ENCODE data around the gene CCNG2.

CCNG2 gene

GRCh38 chr4:77174426-77174825 lies 17.4 kb downstream of the CCNG2 start:
- H3K27ac ChIP-seq: no peak overlapping the region
- DNase-seq (ENCODE audit: low read depth, low spot score): no peak

DNA sequence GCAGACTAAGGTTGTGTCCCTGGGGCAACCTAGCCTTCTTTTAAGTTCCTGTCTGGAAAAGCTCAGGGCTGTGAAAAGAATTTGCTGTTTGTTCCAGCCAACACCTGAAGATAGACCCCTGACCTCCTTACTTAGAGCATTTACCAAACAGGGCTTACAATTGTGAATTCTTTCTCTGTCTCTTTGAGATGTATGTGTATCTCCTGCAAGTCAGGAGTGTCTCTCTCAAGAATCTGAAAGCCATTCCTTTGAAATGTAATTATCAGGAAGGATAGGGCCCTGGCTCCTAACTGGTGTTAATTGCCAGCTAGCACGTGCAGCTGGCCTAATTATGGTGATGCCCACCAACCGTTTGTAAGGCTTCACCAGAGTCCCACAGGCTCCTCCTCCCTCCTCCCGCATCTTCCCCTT lies 18.2 kb downstream of the CCNG2 start:
- DNase-seq (ENCODE audit: low read depth, low spot score): no peak
- no peak overlapping the region for H3K27ac ChIP-seq

GRCh38 chr4:77176640-77177039 lies 19.6 kb downstream of the CCNG2 start:
- H3K27ac ChIP-seq: peak overlapping the region; percentile 35
- DNase-seq (ENCODE audit: low read depth, low spot score): no peak

DNA sequence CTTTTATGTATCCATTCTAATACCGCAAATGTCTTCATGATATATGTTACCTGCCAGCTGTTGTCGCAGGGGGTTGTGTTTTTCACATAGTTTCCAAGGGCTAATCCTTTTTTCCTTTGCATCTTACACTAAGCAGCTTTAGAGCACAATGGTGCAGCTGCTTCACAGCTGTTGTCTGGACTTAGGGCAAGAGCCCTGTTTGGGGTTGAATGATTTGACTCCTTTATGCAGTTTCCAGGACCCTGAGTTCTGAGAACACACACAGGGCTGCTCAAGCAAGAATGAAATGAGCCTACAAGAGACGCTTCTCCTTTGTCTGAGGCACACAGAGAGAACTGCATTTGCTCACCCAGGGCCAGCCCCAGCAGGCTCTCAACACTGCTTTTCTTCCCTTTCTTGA lies 20.2 kb downstream of the CCNG2 start:
- peak overlapping the region; percentile 35 for H3K27ac ChIP-seq
- DNase-seq (ENCODE audit: low read depth, low spot score): no peak

- no peak for DNase-seq (ENCODE audit: low read depth, low spot score)
- no peak overlapping the region for H3K27ac ChIP-seq
Observed at GRCh38 chr4:77178560-77178959, 21.6 kb downstream of the CCNG2 start.

- no peak for DNase-seq (ENCODE audit: low read depth, low spot score)
- H3K27ac ChIP-seq: no peak overlapping the region
Observed at GRCh38 chr4:77179519-77179918, 22.5 kb downstream of the CCNG2 start.

GRCh38 chr4:77181720-77182119 lies 24.7 kb downstream of the CCNG2 start:
- H3K27ac ChIP-seq: no peak overlapping the region

DNA sequence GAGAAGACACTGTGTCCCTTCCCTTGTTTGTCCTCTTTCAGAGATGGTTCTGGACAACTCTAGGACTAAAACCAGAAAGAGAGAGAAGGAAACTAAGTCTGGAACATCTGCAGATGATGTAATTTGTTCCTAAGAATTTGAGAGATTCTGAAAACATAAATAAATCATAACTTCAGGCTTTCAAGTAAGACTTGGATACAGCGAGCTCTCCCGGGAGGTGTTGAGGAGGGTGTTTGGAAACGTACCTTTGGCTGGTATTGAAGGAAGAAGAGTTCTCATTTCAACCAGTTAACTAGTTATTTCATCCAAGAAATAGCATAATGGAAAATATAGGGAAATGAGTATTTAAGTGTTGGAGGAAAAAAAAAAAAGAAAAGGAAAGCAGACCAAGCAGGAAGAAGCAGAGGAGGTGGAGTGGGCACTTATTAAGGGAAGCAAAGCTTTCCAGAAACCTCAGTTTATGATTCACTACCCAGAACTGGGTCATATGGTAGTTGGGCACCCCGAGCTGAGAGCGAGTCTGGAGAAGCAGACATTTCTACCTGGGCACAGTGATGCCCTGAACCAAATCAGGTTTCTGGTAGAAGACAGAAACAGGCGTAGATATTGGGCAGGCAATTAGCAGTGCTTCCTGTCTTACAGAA lies 26.9 kb downstream of the CCNG2 start:
- DNase-seq (ENCODE audit: low read depth, low spot score): no peak
- no peak overlapping the region for H3K27ac ChIP-seq

More at GRCh38 chr4:77181720-77182119, 24.7 kb downstream of the CCNG2 start:
- no peak for DNase-seq (ENCODE audit: low read depth, low spot score)

DNA sequence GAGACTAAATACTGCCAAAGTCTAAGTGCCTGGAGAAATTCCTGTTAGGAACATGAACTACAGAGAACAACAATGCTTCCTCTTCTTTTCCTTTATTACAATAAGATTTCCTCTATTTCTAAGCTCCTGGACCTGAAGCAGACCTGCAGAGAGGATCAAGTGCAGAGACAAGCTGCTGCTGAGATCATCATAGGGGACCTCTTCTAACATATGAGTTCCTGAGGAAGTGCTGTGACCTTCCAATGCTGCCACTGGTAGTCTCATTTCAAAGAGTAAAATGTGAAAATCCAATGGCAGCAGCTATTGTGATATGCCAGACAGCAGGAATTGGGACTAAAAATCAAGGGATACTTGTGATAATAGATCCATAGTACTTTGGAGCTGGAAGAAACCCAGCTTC lies 28.0 kb downstream of the CCNG2 start:
- no peak for DNase-seq (ENCODE audit: low read depth, low spot score)

GRCh38 chr4:77185686-77186085 lies 28.7 kb downstream of the CCNG2 start:
- no peak overlapping the region for H3K27ac ChIP-seq
- DNase-seq (ENCODE audit: low read depth, low spot score): no peak

More for the DNA sequence above, 28.0 kb downstream of the CCNG2 start:
- no peak overlapping the region for H3K27ac ChIP-seq

- no peak overlapping the region for H3K27ac ChIP-seq
- DNase-seq (ENCODE audit: low read depth, low spot score): no peak
Observed at GRCh38 chr4:77187322-77187721, 30.3 kb downstream of the CCNG2 start.

- no peak for DNase-seq (ENCODE audit: low read depth, low spot score)
- H3K27ac ChIP-seq: no peak overlapping the region
Observed at GRCh38 chr4:77188498-77189220, 31.7 kb downstream of the CCNG2 start.

DNA sequence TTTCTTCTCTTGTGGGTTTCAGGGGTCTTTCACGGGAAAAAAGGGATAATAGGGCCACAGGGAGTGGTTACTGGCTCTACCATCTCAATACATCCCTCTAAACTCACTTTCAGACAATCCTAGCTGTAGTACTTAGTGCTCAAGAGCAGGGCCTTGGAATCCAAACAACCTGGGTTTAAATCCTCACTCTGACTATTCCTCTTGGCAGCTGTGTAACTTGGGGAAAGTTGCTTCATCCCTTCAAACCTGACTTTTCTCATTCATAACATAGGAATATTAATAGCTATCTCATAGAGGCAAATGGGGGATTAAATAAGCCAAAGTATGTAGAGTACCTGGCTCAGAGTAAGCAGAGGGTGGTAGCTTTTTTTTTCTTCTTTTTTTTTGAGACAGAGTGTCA lies 32.4 kb downstream of the CCNG2 start:
- DNase-seq (ENCODE audit: low read depth, low spot score): no peak
- H3K27ac ChIP-seq: no peak overlapping the region

- DNase-seq (ENCODE audit: low read depth, low spot score): no peak
- peak overlapping the region; percentile 49 for H3K27ac ChIP-seq
Observed at GRCh38 chr4:77190053-77190452, 33.0 kb downstream of the CCNG2 start.

GRCh38 chr4:77193046-77193445 lies 36.0 kb downstream of the CCNG2 start:
- H3K27ac ChIP-seq: peak overlapping the region; percentile 5

DNA sequence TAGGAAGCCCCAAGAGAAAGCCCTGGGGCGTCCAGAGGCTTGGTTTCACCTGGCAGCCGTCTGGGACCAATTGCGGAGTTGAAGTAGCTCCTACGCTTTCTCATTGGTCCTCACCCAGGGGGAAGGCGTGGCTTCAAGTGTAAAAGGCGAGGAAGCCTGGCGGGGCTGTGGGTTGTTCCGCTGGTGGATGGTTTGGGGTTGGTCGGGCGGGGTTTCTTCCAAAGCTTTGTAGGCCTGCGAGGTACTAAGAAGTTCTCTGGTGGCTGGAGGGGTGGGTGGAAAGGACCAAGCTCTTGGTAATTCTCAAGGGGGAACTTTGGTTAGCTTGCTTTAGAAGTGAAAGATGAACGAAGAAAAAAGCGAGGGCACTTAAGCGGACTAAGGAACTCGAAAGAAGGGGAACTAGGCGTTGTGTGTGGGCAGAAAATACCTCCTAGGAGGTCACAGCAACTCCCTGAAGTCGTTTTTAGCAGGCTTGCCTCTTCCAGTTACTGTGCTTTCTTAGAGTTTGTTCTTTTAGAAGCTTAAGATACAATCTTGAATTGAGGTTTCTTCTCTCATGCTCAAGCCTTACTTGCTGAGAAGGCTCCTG lies 36.6 kb downstream of the CCNG2 start:
- DNase-seq (ENCODE audit: low read depth, low spot score): no peak
- H3K27ac ChIP-seq: peak overlapping the region; percentile 5

More at GRCh38 chr4:77193046-77193445, 36.0 kb downstream of the CCNG2 start:
- no peak for DNase-seq (ENCODE audit: low read depth, low spot score)

DNA sequence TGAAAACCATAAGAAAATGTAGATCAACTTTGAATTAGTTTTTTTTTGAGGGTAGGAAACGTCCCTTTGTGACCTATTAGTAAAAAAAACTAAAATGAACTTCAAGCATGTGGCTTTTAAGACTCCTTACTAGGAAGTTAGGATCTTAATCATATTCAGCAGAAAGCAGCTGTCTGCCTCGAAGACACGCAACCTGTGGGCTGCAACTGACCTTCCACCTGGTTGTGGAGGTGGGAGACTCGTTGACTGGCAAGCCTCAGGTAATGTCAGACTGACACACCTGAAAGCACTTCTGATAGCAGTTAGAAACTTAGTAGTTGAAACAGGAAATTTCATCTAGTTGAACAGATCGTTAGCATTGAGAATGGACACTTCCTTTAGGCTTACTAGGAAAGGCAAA lies 37.4 kb downstream of the CCNG2 start:
- no peak for DNase-seq (ENCODE audit: low read depth, low spot score)
- no peak overlapping the region for H3K27ac ChIP-seq

DNA sequence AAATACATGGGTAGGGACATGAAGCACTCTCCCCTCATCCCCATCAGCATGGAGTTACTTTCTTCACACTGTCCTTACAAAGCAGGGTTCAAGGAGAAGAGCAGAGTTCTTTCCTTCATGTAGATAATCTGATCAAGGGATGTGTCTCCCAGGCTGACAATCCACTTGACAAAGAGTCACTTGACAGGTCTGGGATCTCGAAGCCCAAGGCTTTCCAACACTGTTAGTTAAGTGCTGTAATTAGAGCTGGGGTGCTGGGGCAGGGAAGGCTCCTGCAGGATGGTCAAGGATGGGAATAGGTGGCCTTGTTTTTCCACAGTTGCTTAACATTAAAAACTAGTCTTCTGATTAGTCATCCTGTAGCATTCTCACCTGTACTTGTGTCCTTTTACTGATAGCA lies 38.0 kb downstream of the CCNG2 start:
- no peak for DNase-seq (ENCODE audit: low read depth, low spot score)
- H3K27ac ChIP-seq: no peak overlapping the region

DNA sequence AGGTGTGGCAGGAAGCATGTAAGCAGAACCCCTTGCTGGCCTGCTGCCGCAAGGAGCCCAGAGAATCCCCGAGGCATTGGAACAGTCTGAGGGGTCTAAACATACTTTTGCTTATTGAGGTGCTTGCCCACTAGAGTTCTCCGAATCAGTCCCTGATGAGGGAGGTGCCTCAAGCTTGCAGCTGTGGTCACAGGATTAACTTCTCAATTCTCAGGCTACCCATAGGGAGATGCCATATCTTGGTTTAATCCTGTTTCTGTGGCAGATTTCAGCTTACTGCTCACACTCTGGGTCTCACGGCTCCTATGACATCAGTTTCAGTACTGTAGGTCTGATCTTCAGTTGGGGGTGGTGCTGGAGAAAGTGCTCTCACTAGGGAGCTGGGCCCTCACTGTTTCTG lies 39.9 kb downstream of the CCNG2 start:
- no peak for DNase-seq (ENCODE audit: low read depth, low spot score)
- H3K27ac ChIP-seq: no peak overlapping the region

DNA sequence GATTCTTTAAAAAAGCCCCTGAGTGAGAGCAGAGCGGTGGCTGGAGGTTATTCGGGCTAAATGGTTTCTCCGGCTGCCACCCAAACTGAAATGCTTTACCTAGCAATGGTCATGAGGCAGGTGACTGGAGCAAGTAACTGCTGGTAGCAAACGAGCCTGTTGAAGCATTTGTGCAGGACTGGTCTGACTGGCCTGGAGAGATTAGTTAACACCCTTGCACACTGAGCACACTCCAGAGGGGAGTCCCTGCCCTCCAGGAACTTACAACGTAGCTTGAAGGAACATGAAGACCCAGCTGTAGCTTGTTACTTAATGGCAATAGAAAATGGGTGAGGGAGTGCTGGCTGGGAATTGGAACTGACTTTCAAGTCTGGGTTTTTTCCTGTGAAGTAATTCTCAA lies 40.4 kb downstream of the CCNG2 start:
- H3K27ac ChIP-seq: no peak overlapping the region
- DNase-seq (ENCODE audit: low read depth, low spot score): no peak

DNA sequence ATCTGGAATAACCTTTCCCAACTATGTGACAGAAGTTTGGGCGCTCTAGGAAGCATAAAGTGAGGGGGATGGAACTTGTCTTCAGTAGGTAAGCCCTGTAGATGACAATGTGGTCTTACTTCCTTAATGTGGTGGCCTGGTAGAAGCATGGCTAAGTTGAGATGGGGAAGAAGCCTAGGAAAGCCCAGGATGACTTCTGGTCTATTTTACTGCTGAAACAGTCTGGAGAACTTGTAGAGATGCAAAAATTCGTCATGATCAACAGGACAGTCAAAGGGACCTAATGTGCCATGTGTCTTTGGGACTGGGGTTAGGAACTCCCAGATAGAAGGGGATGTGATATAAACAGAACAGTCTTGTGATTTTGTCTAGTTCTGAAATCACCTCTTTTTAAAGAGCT lies 40.8 kb downstream of the CCNG2 start:
- H3K27ac ChIP-seq: no peak overlapping the region
- DNase-seq (ENCODE audit: low read depth, low spot score): no peak

DNA sequence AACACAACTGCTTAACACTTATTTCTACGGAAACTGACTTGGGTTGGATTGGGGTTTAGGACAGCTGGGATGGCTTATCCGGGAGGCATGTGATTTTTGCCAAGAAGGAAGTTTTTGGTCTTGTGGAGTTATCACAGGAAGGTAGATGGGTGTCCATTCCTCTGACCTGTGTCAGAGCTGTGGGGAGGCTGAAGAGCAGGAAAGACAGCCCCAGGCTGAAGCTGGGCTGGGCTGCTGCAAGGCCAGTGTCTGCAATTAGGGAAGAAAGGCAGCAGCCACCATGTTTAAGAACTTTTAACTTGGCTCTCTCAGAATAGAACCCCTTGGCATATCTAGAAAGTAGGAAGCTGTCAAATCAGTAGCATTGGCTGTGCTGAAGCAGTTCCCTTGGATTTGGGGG lies 42.3 kb downstream of the CCNG2 start:
- no peak for DNase-seq (ENCODE audit: low read depth, low spot score)
- peak overlapping the region; percentile 99 for H3K27ac ChIP-seq
